CD4-positive, alpha-beta T cell (primary cell): ENCODE results near the gene SUPT7L. TPM values are rescaled to one million over a fixed set of nuclear protein-coding genes. Genes with fewer than 3 reads are reported as not detected.

Source experiments
- ATAC-seq: fragments of 200-7000 bp; cut with Tn5 transposase; one replicate; pipeline ENCODE4 v1.10.0; 2022; ENCODE audit warnings: mild to moderate bottlenecking; ENCODE audit not compliant: poor library complexity
- CTCF ChIA-PET: fragments of 350-600 bp; sonication (Branson Sonifier 250); formaldehyde crosslinking; loops from one replicate; lab custom pipeline; 2021; ENCODE audit warnings: antibody characterized with exemption, inconsistent platforms; lab: Charles Lee
- POLR2A ChIA-PET: fragments of 350-600 bp; sonication (Branson Sonifier 250); formaldehyde crosslinking; loops from one replicate; lab custom pipeline; 2021; ENCODE audit warnings: antibody characterized with exemption, inconsistent platforms; lab: Charles Lee
- DNase-seq, 14 experiments: peaks; one replicate each; pipeline ENCODE4 v3.0.0-alpha.2; 2013 to 2020; ENCODE audit warnings: mixed read lengths in 2 of 14
- H3K27ac ChIP-seq, 2 donors: one replicate each; pipeline versions ENCODE4 v1.5.1 to v1.7.0; 2013; ENCODE audit warnings: low read length in 2 of 2, low read depth in 1 of 2, mild to moderate bottlenecking in 1 of 2
- H3K27me3 ChIP-seq, 2 experiments: 1 replicate in 1 of 2; 2 replicates in 1 of 2; pipeline versions ENCODE4 v1.6.1 to v1.7.0; 2013; ENCODE audit warnings: low read length in 2 of 2, control low read depth in 1 of 2, mild to moderate bottlenecking in 1 of 2, moderate library complexity in 1 of 2; ENCODE audit not compliant: insufficient read depth in 2 of 2, control insufficient read depth in 1 of 2
- H3K36me3 ChIP-seq: one replicate; pipeline ENCODE4 v1.6.1; 2013; ENCODE audit warnings: low read length, control low read depth; ENCODE audit not compliant: insufficient read depth
- H3K4me1 ChIP-seq: one replicate; pipeline ENCODE4 v1.6.1; 2013; ENCODE audit warnings: low read length, control low read depth; ENCODE audit not compliant: insufficient read depth
- H3K4me3 ChIP-seq: one replicate; pipeline ENCODE4 v1.5.1; 2013; ENCODE audit warnings: mild to moderate bottlenecking, low read length, moderate library complexity
- H3K9me3 ChIP-seq, 2 experiments: 1 replicate in 1 of 2; 2 replicates in 1 of 2; pipeline versions ENCODE4 v1.6.1 to v1.7.0; 2013; ENCODE audit warnings: low read length in 2 of 2, mild to moderate bottlenecking in 2 of 2, control low read depth in 1 of 2, moderate library complexity in 1 of 2; ENCODE audit not compliant: control insufficient read depth in 1 of 2, insufficient read depth in 1 of 2
- H3K27ac Mint-ChIP-seq: one replicate; pipeline ENCODE4 v1.8.0; 2020; ENCODE audit warnings: mixed read lengths
- H3K27me3 Mint-ChIP-seq: one replicate; pipeline ENCODE4 v1.8.0; 2021; ENCODE audit warnings: mixed read lengths
- H3K36me3 Mint-ChIP-seq: one replicate; pipeline ENCODE4 v1.8.0; 2021; ENCODE audit warnings: low read depth, mixed read lengths
- H3K4me1 Mint-ChIP-seq: one replicate; pipeline ENCODE4 v1.8.0; 2021; ENCODE audit warnings: low read depth, mixed read lengths
- H3K4me3 Mint-ChIP-seq: one replicate; pipeline ENCODE4 v1.8.0; 2020; ENCODE audit warnings: mild to moderate bottlenecking, mixed read lengths
- H3K9me3 Mint-ChIP-seq: one replicate; pipeline ENCODE4 v1.8.0; 2020; ENCODE audit warnings: mixed read lengths
- CTCF ChIP-seq: fragments of 200-600 bp; IDR thresholded peaks from one replicate; pipeline ENCODE4 v1.8.0; 2022; ENCODE audit warnings: antibody characterized with exemption, mild to moderate bottlenecking
- intact Hi-C, 2 experiments: fragments of 100-400 bp; cut with DNase I in 1 of 2; cut with micrococcal nuclease in 1 of 2; formaldehyde crosslinking; loops; one replicate each; pipeline versions ENCODE4 v1.15.1 to v1.9.0; 2023 to 2025; cut with DNase I, micrococcal nuclease
- total RNA-seq, 174 experiments: library from RNA in 2 of 174; stranded (reverse) in 2 of 174; gene quantifications; one replicate each; pipeline ENCODE4 v1.2.3 and lab custom pipeline; 2021 to 2026

The SUPT7L gene
- total RNA-seq, 2 experiments from 2014 or later, result 48.5 to 52.2 TPM

GRCh38 chr2:27661371-27661770 is 2.0 kb downstream of the SUPT7L start:
- peak overlapping the region; percentile 84 for H3K4me3 Mint-ChIP-seq
- intact Hi-C loops, result loop anchor here in 1 of 2 experiments (5.0 to 10.0 kb wide), 5 partner anchors 79 to 1146 kb away; partner anchors contain the start of genes ATRAID, CAD, IFT172 and MRPL33
- Histone ChIP-seq H3K4me1 (peaks cover 26% of the 10 kb centered on the region), H3K27ac (no peak overlapping the region), H3K4me3 (no peak overlapping the region), H3K27me3 (no peaks in the 10 kb centered on the region), H3K9me3 (no peaks in the 10 kb centered on the region), H3K36me3 (peaks cover 53% of the 10 kb centered on the region)
- H3K36me3 Mint-ChIP-seq, result peaks cover 76% of the 10 kb centered on the region
- POLR2A ChIA-PET, result no interaction called here
- ATAC-seq (no peak), DNase-seq (no peak)
- no peaks in the 10 kb centered on the region for H3K9me3 Mint-ChIP-seq
- no peaks in the 10 kb centered on the region for H3K27me3 Mint-ChIP-seq
- no peak for TF ChIP-seq CTCF
- H3K4me1 Mint-ChIP-seq, result peaks cover 53% of the 10 kb centered on the region
- H3K27ac Mint-ChIP-seq, result peak overlapping the region; percentile 47
- CTCF ChIA-PET, result interaction anchor here (1.1 kb wide), 1 partner anchor 42 kb away, joined by 3 read pairs; no protein-coding TSS in a partner anchor

GRCh38 chr2:27655155-27655951 is 8.1 kb downstream of the SUPT7L start:
- no peak overlapping the region for H3K27ac Mint-ChIP-seq
- DNase-seq (no peak), ATAC-seq (no peak)
- Histone ChIP-seq H3K9me3 (no peaks in the 10 kb centered on the region), H3K4me1 (no peaks in the 10 kb centered on the region), H3K36me3 (peaks cover 82% of the 10 kb centered on the region), H3K27me3 (no peaks in the 10 kb centered on the region), H3K4me3 (no peak overlapping the region), H3K27ac (no peak overlapping the region)
- H3K27me3 Mint-ChIP-seq, result no peaks in the 10 kb centered on the region
- no peaks in the 10 kb centered on the region for H3K9me3 Mint-ChIP-seq
- POLR2A ChIA-PET, result interaction anchor here (1.3 kb wide), 1 partner anchor 8 kb away, joined by 3 read pairs; the partner anchor contains the start of gene SUPT7L
- no peak overlapping the region for H3K4me3 Mint-ChIP-seq
- intact Hi-C loops, result no loop called here
- TF ChIP-seq CTCF, result no peak
- peaks cover 11% of the 10 kb centered on the region for H3K4me1 Mint-ChIP-seq
- H3K36me3 Mint-ChIP-seq, result peaks cover 95% of the 10 kb centered on the region
- CTCF ChIA-PET, result no interaction called here

GRCh38 chr2:27653397-27653796 is 10.0 kb downstream of the SUPT7L start:
- Histone ChIP-seq H3K36me3 (peaks cover 81% of the 10 kb centered on the region), H3K4me3 (no peak overlapping the region), H3K27me3 (no peaks in the 10 kb centered on the region), H3K27ac (no peak overlapping the region), H3K4me1 (no peaks in the 10 kb centered on the region), H3K9me3 (no peaks in the 10 kb centered on the region)
- no peak for ATAC-seq
- H3K36me3 Mint-ChIP-seq, result peaks cover 92% of the 10 kb centered on the region
- no peak for DNase-seq
- POLR2A ChIA-PET, result no interaction called here
- CTCF ChIA-PET, result no interaction called here
- intact Hi-C loops, result no loop called here
- no peaks in the 10 kb centered on the region for H3K27me3 Mint-ChIP-seq
- TF ChIP-seq CTCF, result no peak
- no peaks in the 10 kb centered on the region for H3K9me3 Mint-ChIP-seq
- no peaks in the 10 kb centered on the region for H3K4me1 Mint-ChIP-seq
- no peak overlapping the region for H3K4me3 Mint-ChIP-seq
- H3K27ac Mint-ChIP-seq, result no peak overlapping the region
